ENCODE data around the gene ALDH1A3.

ALDH1A3 gene

DNA sequence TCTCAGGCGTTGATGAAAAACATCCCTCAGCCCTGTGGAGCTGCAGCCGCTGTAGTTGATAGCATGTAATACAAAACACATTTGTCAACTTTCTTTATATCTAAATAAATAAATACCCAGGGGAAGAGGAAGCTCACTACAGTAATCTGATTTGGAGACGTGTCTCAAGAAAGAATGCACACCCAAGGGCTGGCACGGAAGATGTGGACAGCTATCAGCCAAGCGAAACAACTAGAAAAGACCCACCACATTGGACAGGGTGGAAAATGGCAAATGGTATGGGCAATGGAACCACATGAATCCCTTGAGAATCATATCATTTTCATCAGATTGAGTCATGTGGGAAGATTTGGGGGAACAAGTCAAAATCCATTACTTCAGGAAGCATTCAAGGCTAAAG lies 43.1 kb upstream of the ALDH1A3 start:
- DNase-seq (ENCODE audit: low spot score): no peak
- TF ChIP-seq, protein P1, sequence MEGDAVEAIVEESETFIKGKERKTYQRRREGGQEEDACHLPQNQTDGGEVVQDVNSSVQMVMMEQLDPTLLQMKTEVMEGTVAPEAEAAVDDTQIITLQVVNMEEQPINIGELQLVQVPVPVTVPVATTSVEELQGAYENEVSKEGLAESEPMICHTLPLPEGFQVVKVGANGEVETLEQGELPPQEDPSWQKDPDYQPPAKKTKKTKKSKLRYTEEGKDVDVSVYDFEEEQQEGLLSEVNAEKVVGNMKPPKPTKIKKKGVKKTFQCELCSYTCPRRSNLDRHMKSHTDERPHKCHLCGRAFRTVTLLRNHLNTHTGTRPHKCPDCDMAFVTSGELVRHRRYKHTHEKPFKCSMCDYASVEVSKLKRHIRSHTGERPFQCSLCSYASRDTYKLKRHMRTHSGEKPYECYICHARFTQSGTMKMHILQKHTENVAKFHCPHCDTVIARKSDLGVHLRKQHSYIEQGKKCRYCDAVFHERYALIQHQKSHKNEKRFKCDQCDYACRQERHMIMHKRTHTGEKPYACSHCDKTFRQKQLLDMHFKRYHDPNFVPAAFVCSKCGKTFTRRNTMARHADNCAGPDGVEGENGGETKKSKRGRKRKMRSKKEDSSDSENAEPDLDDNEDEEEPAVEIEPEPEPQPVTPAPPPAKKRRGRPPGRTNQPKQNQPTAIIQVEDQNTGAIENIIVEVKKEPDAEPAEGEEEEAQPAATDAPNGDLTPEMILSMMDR (IDR thresholded peaks at IDR 0.05; ENCODE audit: borderline replicate concordance, control extremely low read depth, extremely low read depth, insufficient read depth, missing control alignments): no peak
- in situ Hi-C loops (cut with MboI; ENCODE audit: low sequenced_read_pairs, unreplicated experiment): no loop called here

DNA sequence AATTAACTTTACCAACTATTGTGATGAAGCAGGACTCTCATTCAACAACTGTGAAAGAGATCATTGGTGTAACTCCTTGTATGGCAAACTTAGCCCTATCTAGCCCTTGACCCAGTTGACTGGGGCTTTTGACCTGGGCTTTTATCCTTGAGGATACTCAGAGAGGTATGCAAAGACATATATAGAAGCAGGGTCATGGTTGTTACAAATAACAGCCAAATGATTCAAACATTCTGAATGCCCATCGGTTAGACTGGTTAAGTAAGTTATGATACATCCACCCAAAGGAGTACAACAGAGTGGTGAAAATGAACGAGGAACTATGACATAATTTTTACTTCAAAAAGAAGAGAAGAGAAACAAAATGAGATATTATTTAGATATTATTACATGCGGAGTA lies 38.2 kb upstream of the ALDH1A3 start:
- DNase-seq (ENCODE audit: low spot score): no peak
- in situ Hi-C loops (cut with MboI; ENCODE audit: low sequenced_read_pairs, unreplicated experiment): no loop called here
- TF ChIP-seq, protein P1 (IDR thresholded peaks at IDR 0.05; ENCODE audit: borderline replicate concordance, control extremely low read depth, extremely low read depth, insufficient read depth, missing control alignments): no peak

DNA sequence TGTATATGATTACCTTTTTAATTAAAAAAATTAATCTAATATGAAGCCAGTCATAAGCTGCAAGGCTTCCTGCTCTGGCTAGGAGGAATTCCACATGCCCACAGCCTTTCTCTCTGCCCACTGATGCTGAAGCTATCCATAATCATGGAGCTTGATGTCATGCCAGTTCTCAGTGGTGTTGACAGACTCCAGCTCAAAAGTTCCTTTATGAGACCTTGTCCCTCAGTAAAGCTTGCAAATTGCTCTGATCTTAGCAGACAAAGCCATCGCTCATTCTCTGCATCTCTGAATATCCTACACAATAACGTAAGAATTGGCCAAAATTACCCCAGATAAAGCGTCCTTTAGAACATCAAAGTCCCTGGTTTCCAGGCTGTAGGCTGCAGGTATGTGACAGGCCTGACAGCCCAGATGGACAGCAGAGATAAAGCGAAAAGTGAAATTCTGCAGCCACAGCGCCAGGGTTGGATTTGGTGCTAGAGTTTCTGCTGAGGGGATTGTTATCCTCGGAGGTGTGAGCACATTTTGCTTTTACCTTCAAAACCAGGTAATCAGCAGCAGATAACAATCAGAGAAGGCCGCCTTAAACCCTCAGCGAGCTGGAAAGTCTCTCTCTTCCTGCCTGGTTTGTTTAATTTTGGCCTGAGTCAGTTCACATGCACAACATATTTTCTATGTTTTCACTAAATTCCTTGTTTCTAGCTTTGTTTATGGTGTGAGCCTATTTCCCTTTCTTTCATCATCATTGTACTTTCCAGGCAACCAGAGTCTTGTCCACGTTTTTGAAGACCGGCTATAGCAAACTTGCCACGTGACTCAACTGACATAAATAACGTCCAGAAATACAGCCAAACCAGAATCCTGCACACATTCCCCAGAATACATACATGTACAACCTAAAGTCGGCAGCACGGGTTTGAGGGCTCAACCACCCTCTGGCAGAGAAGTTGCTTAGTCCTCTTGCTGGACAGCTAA lies 36.6 kb upstream of the ALDH1A3 start:
- in situ Hi-C loops (cut with MboI; ENCODE audit: low sequenced_read_pairs, unreplicated experiment): no loop called here
- TF ChIP-seq, protein P1 (IDR thresholded peaks at IDR 0.05; ENCODE audit: borderline replicate concordance, control extremely low read depth, extremely low read depth, insufficient read depth, missing control alignments): no peak
- DNase-seq (ENCODE audit: low spot score): no peak

DNA sequence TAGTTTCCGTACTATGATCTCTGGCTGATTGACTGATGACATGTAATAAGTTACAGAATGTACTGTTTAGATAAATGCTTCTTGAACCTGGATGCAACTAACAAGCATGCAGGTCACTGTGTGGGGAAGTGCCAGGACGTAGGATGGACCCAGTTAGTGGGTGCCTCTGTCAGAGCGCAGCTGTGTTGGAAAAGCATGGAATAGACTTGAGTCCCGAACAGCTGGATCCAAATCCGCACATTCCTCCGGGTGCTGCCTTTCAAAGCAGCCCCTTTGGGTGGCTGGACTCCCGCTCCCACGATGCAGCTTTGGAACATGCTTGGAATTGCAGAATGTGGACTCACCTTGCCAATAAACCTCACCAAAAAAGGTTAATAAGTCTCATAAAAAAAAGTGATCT lies 35.5 kb upstream of the ALDH1A3 start:
- TF ChIP-seq, protein P1 (IDR thresholded peaks at IDR 0.05; ENCODE audit: borderline replicate concordance, control extremely low read depth, extremely low read depth, insufficient read depth, missing control alignments): no peak
- in situ Hi-C loops (cut with MboI; ENCODE audit: low sequenced_read_pairs, unreplicated experiment): no loop called here
- DNase-seq (ENCODE audit: low spot score): no peak

- TF ChIP-seq, protein P1 (IDR thresholded peaks at IDR 0.05; ENCODE audit: borderline replicate concordance, control extremely low read depth, extremely low read depth, insufficient read depth, missing control alignments): no peak
- in situ Hi-C loops (cut with MboI; ENCODE audit: low sequenced_read_pairs, unreplicated experiment): no loop called here
- no peak for DNase-seq (ENCODE audit: low spot score)
Observed at GRCh38 chr15:100844778-100845177, 34.9 kb upstream of the ALDH1A3 start.

DNA sequence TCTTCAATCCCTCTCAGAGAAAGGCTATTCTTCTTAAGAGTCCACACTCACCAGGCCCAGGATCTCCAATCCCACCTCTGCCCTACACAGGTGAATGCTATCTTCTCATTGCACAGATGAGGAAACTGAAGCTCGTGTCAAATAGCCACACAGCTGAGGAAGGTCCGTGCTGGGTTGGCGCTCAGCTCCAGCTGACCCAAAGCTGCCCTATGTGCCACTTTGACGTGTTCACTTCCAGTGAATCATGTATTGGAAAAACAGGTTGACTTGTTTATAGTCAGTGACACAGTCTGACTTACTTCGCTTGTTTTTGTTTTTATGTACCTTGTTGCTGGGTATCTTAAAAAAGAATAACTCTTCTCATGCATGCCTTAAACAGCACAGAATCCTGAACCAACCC lies 32.4 kb upstream of the ALDH1A3 start:
- TF ChIP-seq, protein P1 (IDR thresholded peaks at IDR 0.05; ENCODE audit: borderline replicate concordance, control extremely low read depth, extremely low read depth, insufficient read depth, missing control alignments): no peak
- in situ Hi-C loops (cut with MboI; ENCODE audit: low sequenced_read_pairs, unreplicated experiment): no loop called here
- no peak for DNase-seq (ENCODE audit: low spot score)
